Endodermal cell (in vitro differentiated cells): Measurements from ENCODE around the gene PODNL1. TPM values are rescaled to one million over a fixed set of nuclear protein-coding genes. Genes with fewer than 3 reads are reported as not detected.

Experiments used
- DNase-seq: peaks from one replicate; pipeline ENCODE4 v3.0.0-alpha.2; 2017
- H3K27ac ChIP-seq: 2 replicates; pipeline ENCODE4 v1.5.1; 2013; ENCODE audit warnings: mild to moderate bottlenecking, low read depth, low read length, moderate library complexity
- H3K27me3 ChIP-seq: 2 replicates; pipeline ENCODE4 v1.6.1; 2013; ENCODE audit warnings: mild to moderate bottlenecking, low read length, moderate library complexity; ENCODE audit not compliant: insufficient read depth, control insufficient read depth, poor library complexity, severe bottlenecking
- H3K36me3 ChIP-seq: 2 replicates; pipeline ENCODE4 v1.7.0; 2013; ENCODE audit warnings: mild to moderate bottlenecking, low read length, moderate library complexity; ENCODE audit not compliant: control insufficient read depth, insufficient read depth
- H3K4me1 ChIP-seq: one replicate; pipeline ENCODE4 v1.7.0; 2013; ENCODE audit warnings: low read length; ENCODE audit not compliant: control insufficient read depth, insufficient read depth
- H3K4me3 ChIP-seq: 2 replicates; pipeline ENCODE4 v1.5.1; 2013; ENCODE audit warnings: mild to moderate bottlenecking, low read length, moderate library complexity
- H3K9ac ChIP-seq: 2 replicates; pipeline ENCODE4 v1.6.1; 2013; ENCODE audit warnings: mild to moderate bottlenecking, low read length, moderate library complexity; ENCODE audit not compliant: poor library complexity, severe bottlenecking; ENCODE audit errors: extremely low read depth
- H3K9me3 ChIP-seq: 2 replicates; pipeline ENCODE4 v1.6.1; 2013; ENCODE audit warnings: mild to moderate bottlenecking, low read length, moderate library complexity; ENCODE audit not compliant: control insufficient read depth
- H3K27ac Mint-ChIP-seq: 2 replicates; pipeline ENCODE4 v1.8.0; 2020; ENCODE audit warnings: mixed read lengths
- H3K27me3 Mint-ChIP-seq: 2 replicates; pipeline ENCODE4 v1.8.0; 2021; ENCODE audit warnings: mild to moderate bottlenecking, mixed read lengths; ENCODE audit not compliant: insufficient read depth
- H3K36me3 Mint-ChIP-seq: 2 replicates; pipeline ENCODE4 v1.8.0; 2020; ENCODE audit warnings: low read depth, mixed read lengths
- H3K4me1 Mint-ChIP-seq: 2 replicates; pipeline ENCODE4 v1.8.0; 2020; ENCODE audit warnings: mixed read lengths
- H3K4me3 Mint-ChIP-seq: 2 replicates; pipeline ENCODE4 v1.8.0; 2020; ENCODE audit warnings: mild to moderate bottlenecking, moderate library complexity, mixed read lengths
- H3K9me3 Mint-ChIP-seq: 2 replicates; pipeline ENCODE4 v1.8.0; 2020; ENCODE audit warnings: mild to moderate bottlenecking, mixed read lengths
- CTCF ChIP-seq: fragments of 200-600 bp; sonication (generic); conservative IDR thresholded peaks from 2 replicates; pipeline ENCODE4 v1.5.0; 2021; ENCODE audit warnings: antibody characterized with exemption, mild to moderate bottlenecking
- WGBS, 2 experiments: methylation state at CpG; one replicate each; pipeline versions ENCODE4 v1.1.5 to v1.1.7; 2013; ENCODE audit warnings: missing lambda C conversion rate in 2 of 2, mixed read lengths in 1 of 2; ENCODE audit not compliant: insufficient coverage in 1 of 2, insufficient read length in 1 of 2; 5-methylcytosine and 5-hydroxymethylcytosine counted together
- total RNA-seq, 2 donors: library from RNA; stranded (reverse); fragmentation: NEBNext Ultra II Directional in 1 of 2; extraction: Animal tissue kit (Norgen Biotek cat#: 25700) in 1 of 2; gene quantifications; 2 replicates in 1 of 2; 3 replicates in 1 of 2; pipeline ENCODE4 v1.2.1, GENCODE V29; 2021

The PODNL1 gene
- total RNA-seq, 2 donors from 2014 or later: 0.29 TPM; not detected in 1

- H3K27me3 Mint-ChIP-seq: peaks cover 9% of the 10 kb centered on the region
- no peak for DNase-seq
- H3K4me3 Mint-ChIP-seq: no peak overlapping the region
- no peaks in the 10 kb centered on the region for H3K27me3 ChIP-seq
- H3K9me3 Mint-ChIP-seq: peaks cover 12% of the 10 kb centered on the region
- H3K36me3 Mint-ChIP-seq: no peaks in the 10 kb centered on the region
- H3K27ac ChIP-seq: no peak overlapping the region
- H3K9ac ChIP-seq: no peak overlapping the region
- no peak overlapping the region for H3K27ac Mint-ChIP-seq
- H3K4me1 ChIP-seq: no peaks in the 10 kb centered on the region
- no peak for TF ChIP-seq CTCF
- no peak overlapping the region for H3K4me3 ChIP-seq
- no peaks in the 10 kb centered on the region for H3K4me1 Mint-ChIP-seq
- WGBS, 2 experiments: 93 to 99% methylated on average over 4 of the region's 4 CpGs
- H3K9me3 ChIP-seq: no peaks in the 10 kb centered on the region
- H3K36me3 ChIP-seq: no peaks in the 10 kb centered on the region
These were observed 8.2 kb upstream of the PODNL1 start for GRCh38 chr19:13946414-13946813.

GRCh38 chr19:13942023-13942684 lies 3.9 kb upstream of the PODNL1 start:
- Histone ChIP-seq H3K4me1 (no peaks in the 10 kb centered on the region), H3K9ac (no peak overlapping the region), H3K36me3 (no peaks in the 10 kb centered on the region), H3K4me3 (no peak overlapping the region), H3K27me3 (no peaks in the 10 kb centered on the region), H3K9me3 (no peaks in the 10 kb centered on the region), H3K27ac (no peak overlapping the region)
- WGBS, 2 experiments: 81 to 100% methylated on average over 1 of the region's 1 CpG
- peaks cover 2% of the 10 kb centered on the region for H3K4me1 Mint-ChIP-seq
- DNase-seq: no peak
- no peak overlapping the region for H3K27ac Mint-ChIP-seq
- TF ChIP-seq CTCF: no peak
- no peaks in the 10 kb centered on the region for H3K36me3 Mint-ChIP-seq
- H3K4me3 Mint-ChIP-seq: no peak overlapping the region
- H3K9me3 Mint-ChIP-seq: peaks cover 12% of the 10 kb centered on the region
- H3K27me3 Mint-ChIP-seq: peaks cover 3% of the 10 kb centered on the region

- no peak overlapping the region for H3K27ac ChIP-seq
- H3K9me3 Mint-ChIP-seq: peaks cover 6% of the 10 kb centered on the region
- no peak overlapping the region for H3K9ac ChIP-seq
- no peaks in the 10 kb centered on the region for H3K36me3 Mint-ChIP-seq
- H3K4me3 ChIP-seq: no peak overlapping the region
- no peaks in the 10 kb centered on the region for H3K27me3 Mint-ChIP-seq
- no peaks in the 10 kb centered on the region for H3K4me1 ChIP-seq
- H3K9me3 ChIP-seq: no peaks in the 10 kb centered on the region
- no peaks in the 10 kb centered on the region for H3K36me3 ChIP-seq
- no peak for DNase-seq
- H3K27ac Mint-ChIP-seq: no peak overlapping the region
- peaks cover 2% of the 10 kb centered on the region for H3K4me1 Mint-ChIP-seq
- no peak for TF ChIP-seq CTCF
- H3K27me3 ChIP-seq: no peaks in the 10 kb centered on the region
- no peak overlapping the region for H3K4me3 Mint-ChIP-seq
- WGBS, 2 experiments: 59 to 69% methylated on average over 4 to 29 of the region's 29 CpGs
These were observed 527 bp downstream of the PODNL1 start for GRCh38 chr19:13937479-13938300.
